Measurements from ENCODE around the gene LRCH1. TPM values are rescaled to one million over a fixed set of nuclear protein-coding genes. Genes with fewer than 3 reads are reported as not detected.

The LRCH1 gene
- total and polyA plus RNA-seq, 10 of the 15 experiments (the other 5 are each of a cell fraction or from before 2014, with no cell fraction given), result 5.3 to 48.9 (median 14.4) TPM

- 0 out of 2 replicates have a peak, but pooled peaks have one; percentile 36 for TF ChIP-seq EED (IDR thresholded peaks at IDR 0.05; ENCODE audit: low read depth)
- TF ChIP-seq RB1 (IDR thresholded peaks at IDR 0.05; ENCODE audit: borderline replicate concordance), result no peak
- peak; percentile 75 to 92 (median 82) for TF ChIP-seq CTCF (IDR thresholded peaks at IDR 0.05 in 2 of 3, conservative IDR thresholded peaks at IDR 0.05 in 1 of 3; ENCODE audit: control insufficient read depth in 2 of 3, extremely low read depth in 1 of 3, insufficient read depth in 1 of 3, low read depth in 3 of 3, low read length in 3 of 3)
- TF ChIP-seq RUNX3 (IDR thresholded peaks at IDR 0.05; ENCODE audit: low read length), result peak; percentile 51; the same call in 1 of the 2 replicates
- no peak for TF ChIP-seq MEF2B (IDR thresholded peaks at IDR 0.05; ENCODE audit: partially characterized antibody, poor library complexity, severe bottlenecking)
- TF ChIP-seq ZNF24 (IDR thresholded peaks at IDR 0.05), result 0 out of 2 replicates have a peak, but pooled peaks have one; percentile 19
- no peak for TF ChIP-seq MXI1 (IDR thresholded peaks at IDR 0.05; ENCODE audit: low read depth, low read length)
Observed at GRCh38 chr13:46551410-46552302, 1.3 kb upstream of the LRCH1 start (continued).

GRCh38 chr13:46552303-46552682 is 677 bp upstream of the LRCH1 start:
- ChIA-PET RAD21 (ENCODE audit: unreplicated experiment) (interaction anchor here (0.8 to 3.9 kb wide), 47 partner anchors 8 to 186 kb away, joined by 3 to 52 read pairs (median 7); no protein-coding TSS in a partner anchor), POLR2A (interaction anchor here (0.7 to 2.4 kb wide), 17 partner anchors 24 to 199 kb away, joined by 3 to 9 read pairs (median 4); no protein-coding TSS in a partner anchor), SMC1A (ENCODE audit: uncharacterized antibody, unreplicated experiment) (interaction anchor here (0.5 to 5.3 kb wide), 67 partner anchors 8 to 241 kb away, joined by 3 to 80 read pairs (median 5); no protein-coding TSS in a partner anchor), CTCF (interaction anchor here (0.7 to 3.0 kb wide), 63 partner anchors 8 to 272 kb away, joined by 3 to 92 read pairs (median 6); no protein-coding TSS in a partner anchor)
- peak overlapping the region; percentile 70 for H3K4me3 ChIP-seq
- peaks cover 11% of the 10 kb centered on the region for H3K4me1 ChIP-seq (ENCODE audit: control insufficient read depth, insufficient read depth, low read length)
- TSS peak; percentile 80 for BruUV-seq (replicated peaks)
- H3K9me3 ChIP-seq (replicated peaks; ENCODE audit: control insufficient read depth, insufficient read depth, low read length), result no peaks in the 10 kb centered on the region
- H3K27me3 ChIP-seq (replicated peaks in 1 of 2; ENCODE audit: control insufficient read depth in 2 of 2, insufficient read depth in 2 of 2, low read length in 1 of 2), result no peaks in the 10 kb centered on the region
- DNase-seq (ENCODE audit: low read depth, low spot score), result no peak
- peak overlapping the region; percentile 26 for H2AFZ ChIP-seq (ENCODE audit: control insufficient read depth, low read depth, low read length)
- no peak for ATAC-seq
- peak overlapping the region; percentile 54 for H3K9ac ChIP-seq (ENCODE audit: control insufficient read depth, insufficient read depth, low read length)
- intact Hi-C loops (cut with micrococcal nuclease; ENCODE audit: unreplicated experiment), result loop anchor here (2.0 to 5.0 kb wide), 3 partner anchors 47 to 133 kb away; no protein-coding TSS in a partner anchor
- WGBS (ENCODE audit: insufficient coverage, insufficient replicate concordance, low lambda C conversion rate, missing lambda C conversion rate), result 6% methylated on average over 12 of the region's 12 CpGs
- no peak for FAIRE-seq
- no peaks in the 10 kb centered on the region; the same call in 1 of the 2 replicates for H4K20me1 ChIP-seq (ENCODE audit: control insufficient read depth, insufficient read depth)
- peak overlapping the region; percentile 52 for H3K27ac ChIP-seq (ENCODE audit: control insufficient read depth, insufficient read depth)
- no peaks in the 10 kb centered on the region; a peak in 1 of 4 replicates for H3K36me3 ChIP-seq (ENCODE audit: control insufficient read depth in 2 of 2, insufficient read depth in 2 of 2, low read length in 1 of 2)
- H3K79me2 ChIP-seq (ENCODE audit: control insufficient read depth, insufficient read depth, low read length), result peaks cover 53% of the 10 kb centered on the region
- H3K4me2 ChIP-seq (ENCODE audit: control insufficient read depth, insufficient read depth), result peak overlapping the region; percentile 96
- in situ Hi-C loops (cut with MboI), result loop anchor here (5.0 to 10.0 kb wide), 2 partner anchors 175 to 377 kb away; no protein-coding TSS in a partner anchor
- TF ChIP-seq CREB1 (IDR thresholded peaks at IDR 0.05; ENCODE audit: low read depth), result no peak
- TF ChIP-seq LARP7 (IDR thresholded peaks at IDR 0.05), result no peak
- no peak for TF ChIP-seq PAX5 (IDR thresholded peaks at IDR 0.05; ENCODE audit: borderline replicate concordance, low read depth, low read length)
- no peak for TF ChIP-seq IRF5 (IDR thresholded peaks at IDR 0.05; ENCODE audit: borderline replicate concordance)
- no peak for TF ChIP-seq GATAD2B (conservative IDR thresholded peaks at IDR 0.05; ENCODE audit: low read depth)
- TF ChIP-seq SUZ12 (IDR thresholded peaks at IDR 0.05; ENCODE audit: unreplicated experiment), result no peak
- TF ChIP-seq FOXM1 (IDR thresholded peaks at IDR 0.05; ENCODE audit: low read depth, low read length), result no peak
- TF ChIP-seq HDGF (IDR thresholded peaks at IDR 0.05), result no peak
- no peak for TF ChIP-seq KDM1A (IDR thresholded peaks at IDR 0.05; ENCODE audit: borderline replicate concordance)

Measured in GM12878 (cell line).